HG03558 (cell line): ENCODE data around the gene ATP5F1C.

Experiments used
- ATAC-seq: cut with Tn5 transposase; IDR thresholded peaks from one replicate; pipeline ENCODE4 v1.9.1; 2021; ENCODE audit warnings: moderate number of reproducible peaks; ENCODE audit not compliant: unreplicated experiment; ENCODE audit errors: extremely low read depth

ATP5F1C gene

GRCh38 chr10:7834262-7834661 lies 46.3 kb downstream of the ATP5F1C start:
- no peak for ATAC-seq

- ATAC-seq: no peak
Observed at GRCh38 chr10:7836571-7836970, 48.6 kb downstream of the ATP5F1C start.

DNA sequence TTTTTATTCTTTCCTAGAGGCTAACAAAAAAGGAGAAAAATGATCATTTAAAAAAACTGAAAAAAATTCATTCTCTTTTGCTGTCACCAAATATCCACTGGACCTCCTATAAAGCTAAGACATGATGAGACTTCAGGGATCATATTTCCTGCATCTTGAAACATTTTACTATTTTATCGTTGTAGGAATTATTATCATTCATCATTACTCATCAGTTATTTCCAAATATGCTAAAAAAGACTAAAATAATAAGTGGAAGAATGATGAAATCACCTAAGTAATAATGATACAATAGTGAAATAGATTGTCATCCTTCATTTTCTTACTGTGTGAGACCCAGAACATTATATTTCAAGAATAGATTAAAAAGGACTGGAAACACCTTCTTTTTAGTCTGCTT lies 58.6 kb downstream of the ATP5F1C start:
- no peak for ATAC-seq

DNA sequence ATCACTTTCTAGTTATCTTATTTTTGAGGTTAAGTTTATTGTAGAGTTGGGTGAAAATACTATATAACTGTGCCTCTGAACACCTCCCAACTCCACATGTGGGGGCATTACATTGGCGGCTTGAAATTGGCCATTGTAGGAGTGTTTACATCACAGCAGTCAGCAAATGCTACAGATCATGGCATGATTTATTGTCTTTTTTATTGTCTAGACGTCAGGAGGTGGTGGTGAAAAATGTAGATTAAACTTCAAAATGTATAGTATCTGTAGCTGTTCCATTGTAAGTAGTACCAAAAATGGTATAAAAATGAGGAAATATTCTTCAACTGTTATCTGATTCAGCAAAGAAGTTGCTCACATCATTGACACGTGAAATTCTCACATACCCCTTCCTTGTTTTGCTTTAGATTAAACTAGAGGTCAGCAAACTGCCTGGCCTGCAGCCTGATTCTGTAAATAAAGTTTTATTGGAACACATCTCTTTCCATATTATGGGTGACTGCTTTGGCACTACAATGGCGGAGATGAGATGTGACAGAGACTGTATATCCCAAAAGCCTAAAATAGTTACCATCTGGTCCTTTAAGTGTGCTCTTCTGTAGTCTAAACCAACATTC lies 65.4 kb downstream of the ATP5F1C start:
- no peak for ATAC-seq

GRCh38 chr10:7853890-7854289 lies 65.9 kb downstream of the ATP5F1C start:
- no peak for ATAC-seq

DNA sequence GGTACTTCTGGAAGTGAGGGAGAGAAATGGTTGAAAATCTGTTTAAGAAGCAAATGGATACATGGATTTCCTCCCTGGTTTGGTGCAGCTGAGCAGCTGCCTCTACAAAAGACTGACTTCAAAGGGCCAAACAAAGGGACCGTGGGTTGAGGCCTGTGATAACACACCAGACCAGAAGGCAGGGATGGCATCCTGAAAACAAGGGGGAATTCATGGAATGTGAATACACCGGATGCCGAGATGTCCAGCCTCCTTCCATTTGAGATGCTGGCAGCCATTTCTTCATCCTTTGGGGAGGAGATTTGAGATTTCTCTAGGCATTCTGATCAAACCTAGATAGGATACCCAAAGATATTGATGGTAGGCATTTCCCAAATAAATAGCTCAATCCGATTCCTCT lies 67.2 kb downstream of the ATP5F1C start:
- ATAC-seq: no peak

GRCh38 chr10:7856678-7857077 lies 68.7 kb downstream of the ATP5F1C start:
- no peak for ATAC-seq

- ATAC-seq: no peak
Observed at GRCh38 chr10:7857262-7857661, 69.3 kb downstream of the ATP5F1C start.
